Esophagus squamous epithelium (tissue), 4 donors: ENCODE data around the gene SGMS1.

Experiments used
- CTCF ChIP-seq, 6 experiments: fragments of 450-650 bp in 4 of 6; fragments of 200-600 bp in 2 of 6; sonication (generic) in 2 of 6; IDR thresholded peaks; one replicate each; pipeline ENCODE4 v1.5.1; 2016 to 2019; ENCODE audit warnings: antibody characterized with exemption in 6 of 6, mild to moderate bottlenecking in 4 of 6, moderate library complexity in 4 of 6
- POLR2A ChIP-seq, 4 donors: fragments of 450-650 bp; IDR thresholded peaks; one replicate each; pipeline ENCODE4 v1.6.1; 2017; ENCODE audit warnings: antibody characterized with exemption in 4 of 4, mild to moderate bottlenecking in 4 of 4, moderate library complexity in 3 of 4

- no peak for TF ChIP-seq POLR2A (IDR thresholded peaks at IDR 0.05)
- TF ChIP-seq CTCF (IDR thresholded peaks at IDR 0.05): no peak
Observed at GRCh38 chr10:50470345-50470744, 153.4 kb downstream of the SGMS1 start.
